GM12878 (cell line): ENCODE data around the gene RCC1.

Experiments
- PAX5 ChIP-seq: IDR thresholded peaks from 2 replicates; pipeline ENCODE4 v1.6.1; 2011; ENCODE audit warnings: low read depth, low read length, borderline replicate concordance
- POLR2A ChIP-seq: IDR thresholded peaks from 2 replicates; pipeline ENCODE4 v1.6.1; 2011; ENCODE audit warnings: low read depth, mild to moderate bottlenecking, low read length
- POLR2AphosphoS5 ChIP-seq: IDR thresholded peaks from 2 replicates; pipeline ENCODE4 v1.6.1; 2011; ENCODE audit warnings: mild to moderate bottlenecking, low read length, inconsistent platforms
- REST ChIP-seq: IDR thresholded peaks from 2 replicates; pipeline ENCODE4 v1.6.1; 2012; ENCODE audit warnings: mild to moderate bottlenecking, low read depth, low read length
- SMAD1 ChIP-seq: fragments of 450-650 bp; IDR thresholded peaks from 2 replicates; pipeline ENCODE4 v1.6.1; 2018; ENCODE audit warnings: mild to moderate bottlenecking, low read depth; ENCODE audit not compliant: partially characterized antibody
- TF ChIP-seq, protein P1 (sequence below): IDR thresholded peaks from 2 replicates; pipeline ENCODE4 v1.6.1; 2012; ENCODE audit warnings: low read depth, low read length, improper control_type of control experiment
- TF ChIP-seq, protein P2 (sequence below), 3 experiments: IDR thresholded peaks in 2 of 3; conservative IDR thresholded peaks in 1 of 3; 2 replicates each; pipeline ENCODE4 v1.5.1; 2011; ENCODE audit warnings: low read depth in 3 of 3, low read length in 3 of 3, mild to moderate bottlenecking in 3 of 3, control low read depth in 2 of 3, moderate library complexity in 2 of 3, inconsistent platforms in 1 of 3, mixed read lengths in 1 of 3; ENCODE audit not compliant: control insufficient read depth in 2 of 3, insufficient read depth in 1 of 3; ENCODE audit errors: extremely low read depth in 1 of 3

GRCh38 chr1:28535180-28535579 is 29.3 kb downstream of the RCC1 start:
- TF ChIP-seq REST (no peak), SMAD1 (no peak), PAX5 (no peak), POLR2A (no peak), POLR2AphosphoS5 (no peak)
- TF ChIP-seq, protein P1, sequence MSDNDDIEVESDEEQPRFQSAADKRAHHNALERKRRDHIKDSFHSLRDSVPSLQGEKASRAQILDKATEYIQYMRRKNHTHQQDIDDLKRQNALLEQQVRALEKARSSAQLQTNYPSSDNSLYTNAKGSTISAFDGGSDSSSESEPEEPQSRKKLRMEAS, result no peak
- TF ChIP-seq, protein P2, sequence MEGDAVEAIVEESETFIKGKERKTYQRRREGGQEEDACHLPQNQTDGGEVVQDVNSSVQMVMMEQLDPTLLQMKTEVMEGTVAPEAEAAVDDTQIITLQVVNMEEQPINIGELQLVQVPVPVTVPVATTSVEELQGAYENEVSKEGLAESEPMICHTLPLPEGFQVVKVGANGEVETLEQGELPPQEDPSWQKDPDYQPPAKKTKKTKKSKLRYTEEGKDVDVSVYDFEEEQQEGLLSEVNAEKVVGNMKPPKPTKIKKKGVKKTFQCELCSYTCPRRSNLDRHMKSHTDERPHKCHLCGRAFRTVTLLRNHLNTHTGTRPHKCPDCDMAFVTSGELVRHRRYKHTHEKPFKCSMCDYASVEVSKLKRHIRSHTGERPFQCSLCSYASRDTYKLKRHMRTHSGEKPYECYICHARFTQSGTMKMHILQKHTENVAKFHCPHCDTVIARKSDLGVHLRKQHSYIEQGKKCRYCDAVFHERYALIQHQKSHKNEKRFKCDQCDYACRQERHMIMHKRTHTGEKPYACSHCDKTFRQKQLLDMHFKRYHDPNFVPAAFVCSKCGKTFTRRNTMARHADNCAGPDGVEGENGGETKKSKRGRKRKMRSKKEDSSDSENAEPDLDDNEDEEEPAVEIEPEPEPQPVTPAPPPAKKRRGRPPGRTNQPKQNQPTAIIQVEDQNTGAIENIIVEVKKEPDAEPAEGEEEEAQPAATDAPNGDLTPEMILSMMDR (IDR thresholded peaks at IDR 0.05 in 2 of 3, conservative IDR thresholded peaks at IDR 0.05 in 1 of 3; ENCODE audit: control insufficient read depth in 2 of 3, extremely low read depth in 1 of 3, insufficient read depth in 1 of 3, low read depth in 3 of 3, low read length in 3 of 3), result no peak
